Panc1 (cell line): Measurements from ENCODE around the gene SLC9A5. TPM values are rescaled to one million over a fixed set of nuclear protein-coding genes. Genes with fewer than 3 reads are reported as not detected.
A peak's percentile ranks its signal among the peaks of the same experiment; 100 is the strongest.

Experiments
- ATAC-seq: fragments of 200-7000 bp; cut with Tn5 transposase; 2 replicates; pipeline ENCODE4 v1.9.1; 2020; ENCODE audit warnings: mild to moderate bottlenecking, moderate library complexity
- BruUV-seq: library from RNA; stranded (reverse); fragments of 400-500 nt; replicated peaks from 2 replicates; lab custom pipeline; 2021; lab: Mats Ljungman, UMichigan
- CTCF ChIA-PET: fragments of 300-600 bp; sonication (Branson Sonifier 250); formaldehyde crosslinking; loops from one replicate; lab custom pipeline; 2022; ENCODE audit warnings: antibody characterized with exemption; lab: Charles Lee
- POLR2A ChIA-PET: fragments of 300-600 bp; sonication (Branson Sonifier 250); formaldehyde crosslinking; loops from one replicate; lab custom pipeline; 2022; ENCODE audit warnings: antibody characterized with exemption; lab: Charles Lee
- DNase-seq: peaks from one replicate; pipeline ENCODE4 v3.0.0-alpha.2; 2010; ENCODE audit warnings: low read depth, low spot score
- H3K27ac ChIP-seq: 2 replicates; pipeline ENCODE4 v1.5.1; 2011; ENCODE audit warnings: mild to moderate bottlenecking, low read length, inconsistent platforms
- H3K27me3 ChIP-seq: fragments of 200-500 bp; sonication (Bioruptor generic); 2 replicates; pipeline ENCODE4 v1.6.0; 2014; ENCODE audit warnings: low read length, inconsistent platforms; ENCODE audit not compliant: control insufficient read depth, insufficient read depth
- H3K36me3 ChIP-seq: fragments of 200-500 bp; sonication (Bioruptor generic); 2 replicates; pipeline ENCODE4 v1.5.1; 2014; ENCODE audit warnings: inconsistent platforms, mild to moderate bottlenecking, low read length, moderate library complexity; ENCODE audit not compliant: control insufficient read depth, insufficient read depth
- H3K4me1 ChIP-seq: 2 replicates; pipeline ENCODE4 v1.5.1; 2011; ENCODE audit warnings: inconsistent platforms, mild to moderate bottlenecking, low read length, moderate library complexity; ENCODE audit not compliant: control insufficient read depth, insufficient read depth
- H3K4me3 ChIP-seq, 2 experiments: 2 replicates each; pipeline ENCODE4 v1.5.1; 2011 to 2012; ENCODE audit warnings: low read depth in 2 of 2, low read length in 2 of 2, mild to moderate bottlenecking in 2 of 2, inconsistent platforms in 1 of 2, moderate library complexity in 1 of 2
- H3K9me3 ChIP-seq: fragments of 200-500 bp; sonication (Bioruptor generic); 2 replicates; pipeline ENCODE4 v1.5.1; 2014; ENCODE audit warnings: low read depth, mild to moderate bottlenecking, inconsistent platforms, low read length, moderate library complexity; ENCODE audit not compliant: control insufficient read depth, insufficient read depth
- CTCF ChIP-seq: fragments of 450-650 bp; IDR thresholded peaks from 2 replicates; pipeline ENCODE4 v1.5.1; 2017; ENCODE audit warnings: mild to moderate bottlenecking
- POLR2AphosphoS5 ChIP-seq: IDR thresholded peaks from 2 replicates; pipeline ENCODE4 v1.6.1; 2012; ENCODE audit warnings: mild to moderate bottlenecking, low read depth, low read length, moderate library complexity
- REST ChIP-seq, 2 experiments: IDR thresholded peaks; 2 replicates each; pipeline ENCODE4 v1.6.1; 2011 to 2012; ENCODE audit warnings: low read depth in 2 of 2, control low read depth in 1 of 2, low read length in 1 of 2, mild to moderate bottlenecking in 1 of 2, moderate library complexity in 1 of 2; ENCODE audit not compliant: insufficient read depth in 1 of 2
- SIN3A ChIP-seq: IDR thresholded peaks from 2 replicates; pipeline ENCODE4 v1.6.1; 2012; ENCODE audit warnings: low read depth, mild to moderate bottlenecking, low read length, moderate library complexity, borderline replicate concordance; ENCODE audit not compliant: insufficient read depth
- TCF7L2 ChIP-seq: IDR thresholded peaks from 2 replicates; pipeline ENCODE4 v1.6.1; 2011; ENCODE audit warnings: mild to moderate bottlenecking, low read depth, low read length, inconsistent platforms
- in situ Hi-C: cut with HindIII; loops from 2 replicates; pipeline ENCODE4 v1.10.0; 2016; ENCODE audit warnings: low sequenced_read_pairs, low pct_unique_long_range_greater_than_20kb
- intact Hi-C: fragments of 100-400 bp; cut with micrococcal nuclease; formaldehyde crosslinking; loops from one replicate; pipeline ENCODE4 v1.10.0; 2022; ENCODE audit not compliant: unreplicated experiment
- total RNA-seq: library from RNA; stranded (reverse); gene quantifications from one replicate; pipeline ENCODE4 v1.2.1, GENCODE V29; 2021; ENCODE audit not compliant: unreplicated experiment

The SLC9A5 gene
- total RNA-seq, 1 experiment from 2014 or later: 1.7 TPM

GRCh38 chr16:67277294-67277998 lies 28.7 kb downstream of the SLC9A5 start:
- Histone ChIP-seq H3K27me3 (no peaks in the 10 kb centered on the region), H3K27ac (peak overlapping the region; percentile 48; the same call in 1 of the 2 replicates), H3K4me1 (peaks cover 6% of the 10 kb centered on the region; the same call in 1 of the 2 replicates), H3K4me3 (peak overlapping the region; percentile 43 to 62; a peak in 3 of 4 replicates), H3K9me3 (no peaks in the 10 kb centered on the region), H3K36me3 (no peaks in the 10 kb centered on the region; the same call in 1 of the 2 replicates)
- ATAC-seq (peak; percentile 53), DNase-seq (peak; percentile 81)
- CTCF ChIA-PET: no interaction called here
- in situ Hi-C loops (no loop called here), intact Hi-C loops (no loop called here)
- no TSS peak for BruUV-seq
- TF ChIP-seq POLR2AphosphoS5: no peak
- no peak for TF ChIP-seq REST (IDR thresholded peaks at IDR 0.05; ENCODE audit: insufficient read depth in 1 of 2, low read depth in 2 of 2, low read length in 1 of 2)
- no peak for TF ChIP-seq CTCF
- no peak for TF ChIP-seq TCF7L2
- TF ChIP-seq SIN3A: no peak
- POLR2A ChIA-PET: no interaction called here

- peaks cover 6% of the 10 kb centered on the region; the same call in 1 of the 2 replicates for H3K4me1 ChIP-seq
- no peaks in the 10 kb centered on the region; the same call in 1 of the 2 replicates for H3K36me3 ChIP-seq
- BruUV-seq: no TSS peak
- H3K9me3 ChIP-seq: no peaks in the 10 kb centered on the region
- no peak for DNase-seq
- peak overlapping the region; percentile 43 to 62 for H3K4me3 ChIP-seq
- H3K27me3 ChIP-seq: no peaks in the 10 kb centered on the region
- in situ Hi-C loops (no loop called here), intact Hi-C loops (no loop called here)
- CTCF ChIA-PET: no interaction called here
- ATAC-seq: peak; percentile 9; the same call in 1 of the 2 replicates
- POLR2A ChIA-PET: no interaction called here
- TF ChIP-seq CTCF: no peak
- no peak for TF ChIP-seq TCF7L2
- TF ChIP-seq POLR2AphosphoS5: no peak
- TF ChIP-seq SIN3A: no peak
- no peak for TF ChIP-seq REST (IDR thresholded peaks at IDR 0.05; ENCODE audit: insufficient read depth in 1 of 2, low read depth in 2 of 2, low read length in 1 of 2)
- H3K27ac ChIP-seq: peak overlapping the region; percentile 48
Measured at GRCh38 chr16:67277999-67278772, 29.4 kb downstream of the SLC9A5 start.
